HG02870 (cell line): ENCODE data around the gene FOXA3.

Source experiments
- ATAC-seq: cut with Tn5 transposase; IDR thresholded peaks from one replicate; pipeline ENCODE4 v1.9.1; 2021; ENCODE audit warnings: mild to moderate bottlenecking, moderate library complexity; ENCODE audit not compliant: unreplicated experiment

Gene FOXA3

GRCh38 chr19:45917421-45918091 lies 53.4 kb downstream of the FOXA3 start:
- ATAC-seq: no peak

DNA sequence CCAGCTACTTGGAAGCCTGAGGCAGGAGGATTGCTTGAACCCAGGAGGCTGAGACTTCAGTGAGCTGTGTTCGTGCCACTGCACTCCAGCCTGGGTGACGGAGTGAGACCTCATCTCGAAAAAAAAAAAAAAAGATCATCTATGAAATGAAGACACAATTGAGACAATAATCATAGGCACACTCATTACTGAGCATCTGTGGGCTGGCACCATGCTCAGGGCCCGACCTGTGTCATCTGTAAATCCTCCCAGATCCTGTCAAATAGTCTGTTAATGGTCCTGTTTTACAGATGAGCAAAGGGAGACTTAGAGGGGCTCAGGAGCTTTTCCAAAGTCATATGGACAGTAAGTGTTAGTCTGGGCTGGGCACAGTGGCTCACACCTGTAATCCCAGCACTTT lies 54.6 kb downstream of the FOXA3 start:
- ATAC-seq: no peak

DNA sequence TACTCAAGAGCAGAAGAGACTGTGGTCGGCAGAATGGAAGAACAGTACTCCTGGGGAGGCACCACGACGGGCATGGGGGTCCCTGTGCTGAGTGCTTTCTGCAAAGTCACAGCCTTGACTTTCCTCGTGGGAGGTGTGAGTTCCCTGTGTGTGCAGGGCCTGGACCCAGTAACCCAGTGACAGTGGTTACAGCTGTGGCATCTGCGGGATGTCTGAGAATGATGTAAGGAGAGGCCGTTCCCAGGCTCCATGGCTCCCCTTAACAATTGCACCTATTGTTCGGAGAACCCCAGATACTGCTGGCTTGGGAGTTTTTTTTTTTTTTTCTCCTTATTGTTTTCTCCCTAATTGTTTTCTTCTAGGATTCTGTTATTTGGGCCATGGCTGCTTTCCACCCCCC lies 55.6 kb downstream of the FOXA3 start:
- ATAC-seq: no peak

- no peak for ATAC-seq
These were observed 56.3 kb downstream of the FOXA3 start for GRCh38 chr19:45920458-45920857.

GRCh38 chr19:45922281-45922680 lies 58.2 kb downstream of the FOXA3 start:
- ATAC-seq: no peak
